HUDEP-2 (cell line): Measurements from ENCODE around the gene SASH3.

Experiments used
- DNase-seq, 76 experiments: peaks; one replicate each; lab custom pipeline; 2025; ENCODE audit not compliant: unreplicated experiment in 76 of 76; lab: John Stamatoyannopoulos, UW

SASH3 gene

GRCh38 chrX:129755779-129756650 lies 23.7 kb upstream of the SASH3 start:
- DNase-seq, result no peak

GRCh38 chrX:129759576-129760061 lies 20.1 kb upstream of the SASH3 start:
- no peak for DNase-seq

- no peak for DNase-seq
Observed at GRCh38 chrX:129760155-129760554, 19.6 kb upstream of the SASH3 start.

GRCh38 chrX:129760981-129761380 lies 18.8 kb upstream of the SASH3 start:
- DNase-seq, result no peak

- no peak for DNase-seq
Observed at GRCh38 chrX:129761596-129761995, 18.2 kb upstream of the SASH3 start.

GRCh38 chrX:129762448-129762847 lies 17.3 kb upstream of the SASH3 start:
- DNase-seq, result no peak

GRCh38 chrX:129763666-129764065 lies 16.1 kb upstream of the SASH3 start:
- DNase-seq, result no peak

GRCh38 chrX:129768186-129768585 lies 11.6 kb upstream of the SASH3 start:
- DNase-seq, result no peak

GRCh38 chrX:129768586-129769466 lies 10.9 kb upstream of the SASH3 start:
- DNase-seq, result no peak

GRCh38 chrX:129769467-129770154 lies 10.1 kb upstream of the SASH3 start:
- no peak for DNase-seq

GRCh38 chrX:129771266-129771995 lies 8.3 kb upstream of the SASH3 start:
- DNase-seq, result no peak

GRCh38 chrX:129772796-129773431 lies 6.8 kb upstream of the SASH3 start:
- DNase-seq, result no peak

- no peak for DNase-seq
Observed at GRCh38 chrX:129773649-129774458, 5.9 kb upstream of the SASH3 start.

- no peak for DNase-seq
Observed at GRCh38 chrX:129777218-129778030, 2.3 kb upstream of the SASH3 start.

- DNase-seq, result no peak
Observed at GRCh38 chrX:129779086-129779672, 570 bp upstream of the SASH3 start.

GRCh38 chrX:129780441-129781105 lies 824 bp downstream of the SASH3 start:
- no peak for DNase-seq

GRCh38 chrX:129781134-129781672 lies 1.5 kb downstream of the SASH3 start:
- no peak for DNase-seq
